Activated CD8-positive, alpha-beta memory T cell treated with anti-CD3 and anti-CD28 coated beads, Interleukin-2, amount 50 U/mL, for 1 hour (primary cell): ENCODE measurements around the gene KCNIP1.

Experiments
- DNase-seq: peaks from one replicate; pipeline ENCODE4 v3.0.0-alpha.2; 2020; ENCODE audit errors: extremely low read depth

The KCNIP1 gene

DNA sequence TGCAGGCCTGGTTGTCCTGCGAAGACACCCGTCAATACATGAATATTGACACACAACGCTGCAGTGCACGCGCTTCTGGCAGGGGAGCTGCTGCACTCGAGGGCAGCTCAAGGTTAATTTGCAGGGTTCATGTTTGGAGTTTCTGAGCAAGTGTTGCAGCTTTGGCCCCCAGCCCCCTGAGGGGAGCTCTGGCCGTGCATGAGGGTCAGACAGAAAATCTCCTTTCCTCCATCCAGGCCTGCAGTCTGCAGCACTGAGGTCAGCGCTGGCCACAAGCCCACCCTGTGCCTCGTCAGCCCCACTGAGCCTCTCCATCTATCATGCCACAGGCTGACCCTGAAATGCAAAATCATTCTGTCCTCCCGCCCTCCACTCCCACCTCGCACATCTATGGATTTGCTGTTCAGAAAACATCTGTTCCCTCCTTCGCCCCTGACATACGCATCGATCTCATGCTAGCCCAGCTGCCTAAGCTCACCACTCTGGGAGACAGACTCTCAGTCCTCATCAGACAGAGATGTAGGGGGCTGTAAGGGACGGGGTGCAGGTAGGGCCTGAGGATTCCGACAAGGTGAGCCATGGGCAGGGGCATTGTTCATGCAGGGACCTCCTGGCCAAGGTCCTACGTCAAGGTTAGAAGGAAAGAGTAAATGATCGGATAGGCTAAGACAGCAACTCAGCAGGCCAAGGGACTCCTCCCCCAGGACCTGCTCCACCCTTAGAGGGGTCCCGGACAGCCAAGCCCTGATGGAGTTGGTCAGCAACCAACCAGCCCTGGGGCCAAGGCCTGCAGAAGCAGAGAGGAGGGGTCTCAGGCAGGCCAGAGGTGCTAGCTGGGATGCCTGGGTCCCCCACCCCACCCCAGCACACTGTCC, 125.1 kb downstream of the KCNIP1 start:
- DNase-seq, result no peak

DNA sequence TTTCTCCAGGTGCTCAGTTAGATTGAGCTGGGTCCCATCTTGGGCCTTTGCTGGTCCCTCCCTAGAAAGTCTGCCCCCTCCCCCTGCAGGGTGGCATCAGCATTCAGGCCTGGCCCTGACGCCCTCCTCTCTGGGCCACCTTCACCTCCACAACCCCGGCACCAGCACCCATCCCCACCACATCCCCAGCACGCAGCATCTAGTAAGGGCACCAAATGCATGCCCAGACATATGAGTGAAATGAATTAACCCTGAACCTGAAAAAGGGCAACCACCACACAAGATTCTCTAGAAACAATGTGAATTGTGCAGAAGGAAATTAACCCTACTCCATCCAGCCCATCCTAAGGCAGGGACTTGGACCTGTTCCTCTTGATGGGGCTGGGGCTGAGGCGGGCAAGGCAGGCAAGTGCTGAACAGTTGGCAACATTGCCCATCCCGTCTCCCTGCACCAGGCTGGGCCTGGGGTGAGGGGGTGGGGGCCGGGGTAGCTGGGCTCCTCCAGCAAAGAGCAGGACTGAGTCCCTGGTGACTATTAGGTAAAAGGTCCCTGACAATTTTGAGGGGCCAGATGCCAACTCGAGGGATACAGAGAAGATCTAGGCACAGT, 125.9 kb downstream of the KCNIP1 start:
- DNase-seq, result no peak

DNA sequence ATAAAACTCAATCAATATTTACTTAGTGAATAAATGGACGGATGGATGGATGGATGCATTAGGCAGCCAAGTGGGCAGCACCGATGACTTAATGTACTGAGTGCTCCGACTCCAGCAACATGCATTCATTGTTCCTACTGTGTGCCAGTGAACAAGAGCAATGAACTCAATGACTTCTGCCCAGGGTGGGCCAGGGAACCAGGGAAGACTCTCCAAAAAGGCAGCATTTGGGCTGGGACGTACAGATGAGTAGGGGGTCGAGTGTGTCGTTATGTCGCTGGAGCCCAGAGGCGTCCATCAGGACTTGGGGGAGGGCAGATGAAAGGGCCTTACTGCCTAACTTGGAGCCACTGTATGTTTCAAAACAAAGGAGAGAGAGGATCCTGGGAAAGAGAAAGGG, 126.4 kb downstream of the KCNIP1 start:
- DNase-seq, result no peak

DNA sequence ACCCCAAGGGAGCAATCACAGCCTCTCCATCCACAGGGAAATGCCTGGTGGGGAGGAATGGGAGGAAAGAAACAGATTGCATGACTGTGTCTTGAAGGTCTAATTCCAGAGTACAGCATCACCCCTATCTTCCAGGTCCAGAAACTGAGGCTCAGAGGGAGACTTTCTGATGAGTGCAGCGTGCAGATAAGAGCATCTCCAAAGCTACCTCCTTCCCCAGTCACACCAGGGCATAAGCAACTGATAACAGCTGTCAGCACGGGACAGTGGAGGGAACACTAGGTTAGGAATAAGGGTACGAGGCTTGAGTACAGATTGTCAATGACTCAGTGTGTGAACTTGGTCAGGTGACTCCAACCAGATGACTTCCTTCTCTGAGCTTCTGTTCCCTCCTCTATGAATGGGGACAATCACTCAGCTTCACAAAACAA, 126.9 kb downstream of the KCNIP1 start:
- no peak for DNase-seq

DNA sequence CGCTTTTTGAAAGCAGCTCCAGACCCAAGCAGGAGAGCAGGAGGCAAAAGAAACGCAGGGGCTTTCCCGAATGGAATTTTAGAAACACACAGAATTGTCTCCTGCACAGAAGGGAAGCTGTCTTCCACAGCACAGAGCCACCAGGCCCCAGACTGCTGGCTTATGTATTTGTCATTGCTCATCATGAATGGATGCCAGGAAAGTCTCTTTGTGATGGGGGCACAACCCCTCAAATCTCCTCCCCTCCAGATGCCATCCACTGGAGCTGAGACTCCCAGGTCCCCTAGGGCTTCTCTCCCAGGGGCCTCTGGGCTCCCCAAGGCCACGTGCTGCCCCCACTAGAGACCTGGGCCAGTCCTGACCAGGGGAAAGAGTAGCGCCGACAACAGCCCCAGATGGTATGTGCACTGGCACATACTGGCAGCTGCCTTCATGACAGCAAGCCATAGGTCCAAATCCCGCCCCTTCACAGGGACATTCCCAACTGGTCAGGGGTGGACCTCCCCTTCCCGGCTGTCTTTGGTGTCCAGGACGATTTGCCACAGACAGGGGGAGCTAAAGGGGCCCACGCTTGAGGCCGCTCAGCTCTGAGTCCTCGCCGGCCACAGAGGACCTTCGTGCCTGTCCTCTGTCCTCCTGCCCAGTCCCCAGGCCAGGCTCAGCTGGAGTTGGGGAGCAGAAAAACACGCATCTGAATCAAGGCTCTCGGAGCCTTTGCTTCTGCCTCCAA, 127.8 kb downstream of the KCNIP1 start:
- no peak for DNase-seq

DNA sequence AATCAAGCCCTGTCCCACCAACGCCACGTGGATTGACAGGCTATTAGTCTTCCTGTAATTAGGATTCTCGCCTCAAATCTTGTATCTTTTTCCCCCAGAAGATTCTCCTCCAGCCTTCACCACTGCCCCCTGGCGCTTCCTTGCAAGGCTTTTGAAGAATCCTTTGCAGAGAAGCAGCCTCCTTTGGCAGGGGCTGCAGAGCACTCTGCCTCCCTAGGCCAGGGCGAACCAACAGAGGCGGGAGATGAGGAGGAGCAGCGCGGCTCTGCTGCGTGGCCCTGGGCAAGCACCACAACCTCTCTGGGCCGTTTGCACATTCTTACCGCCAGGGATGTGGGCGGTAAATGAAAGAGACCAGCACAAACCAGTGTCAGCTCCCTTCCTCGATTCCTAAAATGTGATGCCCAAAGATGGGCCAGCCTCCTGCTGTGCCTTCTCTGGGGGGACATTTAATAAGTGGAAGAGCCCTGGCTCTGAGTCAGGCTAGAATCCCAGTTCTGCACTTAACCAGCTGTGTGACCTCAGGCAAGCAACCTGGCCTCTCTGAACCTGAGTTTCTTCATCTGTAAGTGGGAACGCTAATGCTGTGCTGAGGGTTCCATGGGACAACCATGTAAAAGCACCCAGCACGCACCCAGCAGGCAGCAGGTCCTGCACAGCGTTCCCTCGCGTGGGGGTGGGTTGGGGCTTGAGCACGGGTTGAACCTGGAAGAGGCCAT, 128.6 kb downstream of the KCNIP1 start:
- no peak for DNase-seq

DNA sequence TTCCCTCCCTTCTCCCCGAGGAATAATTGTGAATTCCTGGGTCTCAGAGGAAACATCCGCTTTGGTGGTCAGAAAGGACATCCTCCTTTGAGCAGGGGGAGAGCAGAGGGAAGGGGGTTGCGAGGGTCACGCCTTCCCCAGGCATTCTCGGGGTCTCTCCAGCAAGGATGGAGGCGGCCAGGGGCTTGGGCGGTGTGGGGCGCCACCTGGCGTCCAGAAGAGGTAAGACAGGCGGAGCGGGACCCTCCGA, 129.1 kb downstream of the KCNIP1 start:
- no peak for DNase-seq

DNA sequence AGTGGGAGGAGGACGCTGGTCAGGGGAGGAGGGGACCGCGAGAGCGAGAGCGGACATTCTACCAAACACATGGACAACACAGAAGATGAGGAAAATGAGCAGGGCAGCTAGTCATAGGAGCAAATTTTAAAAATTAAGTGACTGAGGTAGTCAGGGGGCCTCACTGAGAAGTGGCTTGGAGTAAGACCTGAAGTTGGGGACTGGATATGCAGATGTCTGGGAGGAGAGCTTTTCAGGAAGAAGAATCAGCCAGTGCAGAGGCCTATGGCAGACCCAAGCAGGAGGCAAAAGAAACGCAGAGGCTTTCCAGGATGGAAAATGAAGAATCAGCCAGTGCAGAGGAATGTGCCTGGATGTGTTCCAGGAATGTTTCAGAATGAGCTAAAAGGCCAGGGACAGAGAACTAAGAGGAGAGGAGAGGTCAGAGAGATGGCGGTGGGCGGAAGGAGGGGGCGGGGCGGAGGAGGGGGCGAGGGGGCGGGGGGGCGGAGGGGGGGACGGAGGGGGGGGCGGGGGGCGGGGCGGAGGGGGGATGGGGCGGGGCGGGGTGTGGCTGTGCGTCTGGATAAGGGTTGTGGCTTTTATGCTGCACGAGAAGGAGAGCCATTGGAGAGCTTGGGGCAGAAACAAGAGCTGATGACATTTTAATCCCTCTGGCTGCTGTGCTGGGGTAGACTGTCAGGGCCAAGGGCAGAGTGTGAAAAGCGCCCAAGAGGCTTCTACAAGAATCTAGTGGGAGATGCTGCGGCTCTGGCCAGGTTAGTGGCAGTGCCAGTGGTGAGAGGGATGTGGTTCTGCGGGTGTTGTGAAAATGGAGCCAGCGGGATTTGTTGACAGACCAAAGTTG, 129.6 kb downstream of the KCNIP1 start:
- DNase-seq, result no peak

DNA sequence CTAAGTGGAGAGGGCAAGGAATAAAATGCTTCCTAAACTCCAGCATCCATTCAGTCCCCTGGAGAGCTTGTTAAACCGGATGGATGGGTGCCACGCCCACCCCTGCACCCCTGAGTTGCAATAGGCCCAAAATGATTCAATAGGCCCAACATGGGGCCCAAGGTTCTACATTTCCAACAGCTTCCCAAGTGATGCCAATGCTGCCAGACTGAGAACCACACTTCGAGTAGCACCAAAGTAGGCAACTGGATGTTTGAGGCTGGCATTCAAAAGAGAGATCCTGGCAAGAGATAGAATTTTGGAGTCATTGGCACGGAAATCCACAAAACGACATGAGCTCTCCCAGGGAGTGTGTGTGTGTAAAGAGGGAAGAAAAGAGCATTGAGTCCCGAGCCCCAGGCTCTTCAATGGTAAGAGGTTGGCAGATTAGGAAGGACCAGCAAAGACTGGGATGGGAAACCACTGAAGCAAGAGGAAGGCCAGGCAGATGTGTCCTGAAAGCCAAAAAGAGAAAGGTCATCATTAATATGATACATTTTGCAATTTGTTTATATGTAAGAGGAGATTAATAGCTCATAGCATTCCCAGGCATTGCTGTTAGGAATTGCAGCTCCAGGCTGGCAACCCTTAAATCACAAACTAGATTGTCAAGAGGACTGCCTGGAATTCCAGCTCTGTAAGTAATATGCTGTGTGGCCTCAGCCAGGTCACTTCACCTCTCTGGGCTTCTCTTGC, 130.6 kb downstream of the KCNIP1 start:
- no peak for DNase-seq

DNA sequence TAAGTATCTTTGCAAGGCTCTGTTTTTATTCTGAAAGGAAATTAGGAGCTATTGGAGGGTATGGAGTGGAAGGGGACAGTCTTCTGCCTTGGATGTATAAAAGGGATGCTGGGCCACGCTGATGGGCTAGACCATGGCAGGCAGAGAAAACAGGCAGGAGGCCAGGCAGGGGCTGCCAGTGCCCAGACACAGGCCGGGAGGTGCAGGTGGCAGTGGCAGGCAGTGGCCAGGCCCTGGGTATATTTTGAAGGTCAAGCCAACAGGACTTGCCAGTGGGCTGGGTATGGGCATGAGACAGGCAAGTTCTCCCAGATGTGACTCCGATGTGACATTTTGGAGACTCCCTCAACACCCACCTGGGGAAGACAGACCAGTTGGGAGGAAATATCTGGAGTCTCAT, 131.9 kb downstream of the KCNIP1 start:
- no peak for DNase-seq

DNA sequence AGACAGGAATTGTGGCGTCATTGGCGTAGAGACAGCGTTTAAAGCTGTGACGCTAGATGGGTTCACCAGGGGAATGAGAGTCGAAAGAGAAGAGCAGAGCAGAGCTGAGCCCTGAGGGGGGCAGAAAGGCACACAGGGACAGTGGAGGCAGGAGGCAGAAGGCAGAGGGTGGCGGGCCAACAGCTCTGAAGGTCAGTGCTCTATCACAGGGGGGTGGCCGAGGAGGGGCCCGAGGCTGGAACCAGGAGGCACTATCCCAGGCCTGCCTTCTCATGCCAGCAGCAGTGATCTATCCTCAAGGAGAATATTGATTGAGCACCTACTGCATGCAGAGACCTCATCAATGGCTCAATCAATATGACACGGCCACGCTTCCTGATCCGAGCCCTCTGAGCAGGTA, 132.4 kb downstream of the KCNIP1 start:
- no peak for DNase-seq

DNA sequence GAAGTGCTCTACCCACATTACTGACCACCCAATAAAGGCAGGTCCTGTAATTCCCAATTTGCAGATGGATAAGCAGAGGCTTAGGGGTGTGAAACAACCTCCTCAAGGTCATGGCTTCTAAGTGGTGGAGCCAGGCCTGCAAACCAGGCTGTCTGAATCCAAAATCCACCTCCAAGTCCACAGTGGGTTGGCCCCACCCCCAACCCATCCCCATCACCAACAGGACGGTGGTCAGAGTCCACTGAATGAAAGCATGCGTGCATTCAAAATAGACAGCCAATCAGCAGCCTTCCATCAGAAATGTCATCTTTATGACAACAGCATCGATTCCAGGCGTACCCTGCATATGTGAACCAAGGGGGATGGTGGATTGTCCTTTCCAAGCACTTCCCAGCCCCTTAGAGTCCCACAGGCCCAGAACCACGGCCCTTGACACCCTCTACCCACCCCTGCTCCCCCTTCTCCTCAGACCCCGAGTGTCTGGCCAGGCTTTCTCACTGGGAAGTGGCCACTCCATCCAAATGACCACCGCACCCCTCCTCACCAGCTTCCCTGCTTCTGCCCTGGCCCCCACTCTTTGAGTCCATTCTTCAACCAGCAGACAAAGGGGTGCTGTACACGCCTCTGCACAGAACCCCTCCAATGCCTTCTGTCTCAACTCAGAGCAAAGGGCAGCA, 133.1 kb downstream of the KCNIP1 start:
- DNase-seq, result no peak

DNA sequence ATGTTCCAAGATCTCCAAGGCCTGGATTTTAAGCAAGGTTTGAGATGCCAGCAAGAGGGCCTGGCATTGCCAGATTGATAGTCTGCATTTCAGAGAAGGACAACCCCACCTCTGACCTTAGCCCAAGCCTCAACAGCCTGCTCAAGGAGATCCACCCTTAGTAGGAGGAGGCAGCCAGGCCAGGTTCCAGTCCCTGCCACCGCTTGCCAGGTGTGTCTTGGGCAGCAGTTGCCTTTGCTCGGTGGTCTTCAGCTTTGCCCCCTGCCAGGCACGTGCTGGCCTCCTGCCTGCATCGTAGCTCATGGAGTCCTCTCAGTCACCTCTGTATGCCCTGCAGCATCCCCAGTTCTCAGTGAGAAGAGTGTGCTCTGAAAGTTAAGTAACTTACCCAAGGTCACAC, 134.2 kb downstream of the KCNIP1 start:
- no peak for DNase-seq

DNA sequence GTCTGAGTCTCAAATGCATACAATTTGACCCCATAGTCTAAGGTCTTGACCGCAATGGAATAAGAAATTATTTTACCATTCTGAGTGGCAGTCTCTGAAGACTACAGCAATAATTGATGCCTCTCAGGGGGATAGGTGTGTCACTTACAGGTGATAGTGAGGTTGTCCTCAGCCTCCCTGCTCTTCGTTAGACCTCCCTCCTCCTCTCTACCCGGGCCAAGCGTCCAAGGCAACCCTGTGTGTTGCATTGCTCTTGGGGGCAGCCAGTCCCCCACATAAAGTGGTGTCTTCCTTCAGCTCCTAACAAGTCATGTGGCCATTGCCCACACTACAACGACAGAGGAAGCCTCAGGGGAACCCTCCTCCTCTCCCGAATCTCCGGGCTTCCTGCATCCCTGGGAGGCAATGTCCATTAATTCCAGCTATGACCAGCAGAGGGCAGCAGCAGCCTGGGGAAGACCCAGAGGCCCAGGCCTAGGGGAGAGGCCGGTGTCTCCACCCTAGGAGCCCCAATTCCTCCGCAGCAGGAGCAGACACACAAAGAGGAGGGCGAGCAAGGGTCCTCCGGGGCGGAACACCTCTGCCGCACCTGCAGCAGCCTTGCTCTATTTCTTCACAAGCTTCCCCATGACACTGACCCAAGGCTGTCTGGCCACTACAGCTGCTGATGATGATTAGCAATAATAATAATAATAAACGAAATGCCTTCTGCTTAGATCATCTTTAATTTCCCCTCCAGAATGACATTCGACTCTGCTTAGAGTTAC, 134.8 kb downstream of the KCNIP1 start:
- DNase-seq, result no peak

DNA sequence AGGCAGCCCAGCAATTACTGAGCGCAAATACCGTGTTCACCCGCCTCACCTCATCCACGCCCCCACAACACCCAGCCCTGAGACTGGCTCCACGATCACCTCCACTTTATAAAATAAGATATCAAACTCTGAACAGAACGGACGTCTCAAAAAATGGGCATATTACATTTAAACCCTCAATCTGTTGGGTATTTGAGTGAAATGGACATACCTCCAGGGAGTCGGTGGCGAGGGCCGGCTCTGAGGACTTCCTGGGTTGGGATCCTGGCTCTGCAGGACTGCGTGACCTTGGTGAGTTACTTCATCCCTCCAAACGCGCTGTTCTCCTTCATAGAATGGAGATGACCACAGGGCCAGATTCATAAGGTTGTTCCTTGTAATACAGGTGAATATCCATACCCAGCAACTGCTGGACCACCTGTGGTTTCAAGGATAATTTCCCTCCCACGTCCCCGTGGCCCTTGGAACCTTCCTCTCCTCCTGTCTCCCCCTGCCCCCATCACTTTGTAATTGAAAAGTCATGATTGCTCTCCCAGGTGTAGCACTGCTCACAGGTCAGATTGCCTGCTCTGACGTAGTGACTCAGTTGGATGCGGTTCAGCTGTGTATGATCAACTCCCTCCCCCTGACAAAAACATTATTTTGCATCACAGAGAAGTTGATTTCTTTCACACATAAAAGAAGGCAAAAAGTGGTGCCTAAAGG, 135.6 kb downstream of the KCNIP1 start:
- DNase-seq, result no peak

DNA sequence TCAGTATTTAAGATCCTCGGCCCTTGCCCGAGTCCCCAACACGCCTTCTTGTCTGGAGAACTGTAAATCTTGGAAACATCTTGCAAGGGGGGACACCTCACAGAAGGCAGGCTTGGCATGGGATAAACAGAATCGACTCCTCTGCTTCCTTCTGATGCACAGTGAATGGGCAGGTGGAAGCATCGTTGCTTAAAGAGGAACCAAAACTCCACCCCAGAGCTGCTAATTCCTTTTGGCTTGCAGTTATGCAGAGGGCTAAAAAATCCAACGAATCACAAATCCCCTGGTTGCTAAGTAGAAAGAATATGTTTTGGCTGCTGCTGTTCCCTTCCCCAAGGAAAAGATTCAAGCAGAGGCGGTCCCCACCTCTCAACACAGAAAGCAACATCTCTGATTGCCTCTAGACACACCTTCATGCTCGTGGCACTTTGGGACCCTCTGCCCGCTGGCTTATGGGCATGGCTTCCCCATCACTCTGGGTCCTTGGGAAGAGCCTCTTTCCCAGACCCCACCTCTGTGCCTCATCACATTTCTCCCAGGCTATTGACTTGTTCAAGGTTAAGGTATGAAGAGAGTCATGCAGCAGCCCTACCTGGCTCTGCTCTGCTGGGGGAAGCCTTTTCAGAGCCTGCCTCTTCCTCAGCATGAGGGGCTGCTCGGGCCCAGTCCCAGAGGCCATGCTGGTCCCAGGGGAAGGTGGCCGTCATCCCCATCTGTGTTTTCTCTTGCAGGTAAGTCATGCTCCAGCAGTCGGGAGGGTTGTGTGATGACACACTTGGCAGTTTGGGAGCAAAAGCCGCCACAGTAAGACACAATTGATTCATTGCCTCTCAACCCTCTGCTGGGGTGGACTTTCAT, 137.1 kb downstream of the KCNIP1 start:
- no peak for DNase-seq

DNA sequence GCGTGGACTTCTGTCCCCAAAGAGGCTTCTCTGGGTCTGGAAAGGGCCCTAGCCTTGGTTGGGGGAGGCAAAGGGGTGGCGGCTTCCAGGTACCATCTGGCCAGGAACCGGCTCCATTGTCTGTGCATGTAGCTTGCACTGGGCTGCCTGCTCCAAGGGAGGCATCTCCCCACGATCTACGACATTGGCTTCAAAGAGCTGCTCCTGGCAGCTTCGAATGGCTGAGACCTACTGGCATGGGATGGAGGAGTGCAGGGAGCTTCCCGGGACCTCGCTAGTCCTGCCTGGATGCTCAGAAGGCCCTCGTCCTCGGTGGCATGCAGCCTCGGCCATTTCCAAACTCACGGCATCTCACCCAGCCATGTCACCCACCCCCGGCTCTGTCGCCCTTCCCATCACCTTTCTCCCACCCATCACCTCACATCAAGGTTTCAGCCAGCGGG, 137.8 kb downstream of the KCNIP1 start:
- DNase-seq, result no peak
